HCT116 (cell line): ENCODE measurements around the gene DNM3. TPM values are rescaled to one million over a fixed set of nuclear protein-coding genes. Genes with fewer than 3 reads are reported as not detected.

Source experiments
- ATAC-seq: fragments of 200-7000 bp; cut with Tn5 transposase; 2 replicates; pipeline ENCODE4 v1.9.1; 2020; ENCODE audit warnings: mild to moderate bottlenecking, moderate library complexity
- BruUV-seq: library from RNA; stranded (reverse); fragments of 400-500 nt; replicated peaks from 2 replicates; lab custom pipeline; 2021; lab: Mats Ljungman, UMichigan
- CTCF ChIA-PET: fragments of 300-600 bp; sonication (Branson Sonifier 250); formaldehyde crosslinking; loops from one replicate; lab custom pipeline; 2021; ENCODE audit warnings: antibody characterized with exemption; lab: Charles Lee
- POLR2A ChIA-PET: fragments of 300-600, 350-600 bp; sonication (Branson Sonifier 250); formaldehyde crosslinking; loops from one replicate; lab custom pipeline; 2021; ENCODE audit warnings: antibody characterized with exemption; lab: Charles Lee
- RAD21 ChIA-PET, 2 experiments: fragments of 300-600 bp; sonication (Branson Sonifier 250); formaldehyde crosslinking; loops; one replicate each; lab custom pipeline; 2023; ENCODE audit warnings: low total read pairs in 2 of 2; ENCODE audit not compliant: uncharacterized antibody in 2 of 2, unreplicated experiment in 2 of 2, low non-redundant PET in 1 of 2; lab: Charles Lee
- DNase-seq: peaks from one replicate; pipeline ENCODE4 v3.0.0-alpha.2; 2010; ENCODE audit warnings: low read depth, low spot score
- H2AFZ ChIP-seq: fragments of 200-600 bp; shearing (Covaris generic), sonication (generic); 2 replicates; pipeline ENCODE4 v1.6.1; 2017; ENCODE audit warnings: low read depth, mixed run types, mixed read lengths, antibody characterized with exemption, low read length; ENCODE audit not compliant: poor library complexity, severe bottlenecking
- H3K27ac ChIP-seq: 2 replicates; pipeline ENCODE4 v1.5.1; 2012; ENCODE audit warnings: low read depth, low read length
- H3K27me3 ChIP-seq: fragments of 200-600 bp; sonication (generic); 2 replicates; pipeline ENCODE4 v1.6.1; 2016; ENCODE audit warnings: mixed run types, low read length, mixed read lengths; ENCODE audit not compliant: insufficient read depth
- H3K36me3 ChIP-seq, 2 experiments: fragments of 200-500 bp in 1 of 2; fragments of 200-600 bp in 1 of 2; sonication (Bioruptor generic) in 1 of 2; sonication (generic) in 1 of 2; 2 replicates each; pipeline versions ENCODE4 v1.5.1 to v1.6.1; 2014 to 2016; ENCODE audit warnings: low read length in 2 of 2, inconsistent platforms in 1 of 2, mixed read lengths in 1 of 2, mixed run types in 1 of 2; ENCODE audit not compliant: insufficient read depth in 2 of 2, control insufficient read depth in 1 of 2
- H3K4me1 ChIP-seq, 2 experiments: fragments of 200-600 bp in 1 of 2; sonication (generic) in 1 of 2; 2 replicates each; pipeline versions ENCODE4 v1.5.1 to v1.6.1; 2012 to 2017; ENCODE audit warnings: low read length in 2 of 2, inconsistent platforms in 1 of 2, mild to moderate bottlenecking in 1 of 2, mixed read lengths in 1 of 2, mixed run types in 1 of 2, moderate library complexity in 1 of 2; ENCODE audit not compliant: insufficient read depth in 2 of 2, control insufficient read depth in 1 of 2
- H3K4me2 ChIP-seq: fragments of 200-600 bp; sonication (generic); 2 replicates; pipeline ENCODE4 v1.6.1; 2017; ENCODE audit warnings: mixed run types, low read length, mixed read lengths
- H3K4me3 ChIP-seq, 2 experiments: fragments of 200-600 bp in 1 of 2; sonication (generic) in 1 of 2; replicated peaks in 1 of 2; 2 replicates each; pipeline ENCODE4 v1.5.1; 2011 to 2016; ENCODE audit warnings: low read length in 2 of 2, control low read depth in 1 of 2, low read depth in 1 of 2, mild to moderate bottlenecking in 1 of 2, mixed read lengths in 1 of 2, mixed run types in 1 of 2
- H3K79me2 ChIP-seq: fragments of 200-600 bp; sonication (generic); 2 replicates; pipeline ENCODE4 v1.6.1; 2017; ENCODE audit warnings: mild to moderate bottlenecking, mixed run types, low read length, moderate library complexity, mixed read lengths; ENCODE audit not compliant: insufficient read depth
- H3K9ac ChIP-seq: fragments of 200-600 bp; sonication (generic); 2 replicates; pipeline ENCODE4 v1.6.1; 2016; ENCODE audit warnings: low read length, mixed read lengths
- H3K9me2 ChIP-seq: fragments of 200-600 bp; sonication (generic), shearing (Covaris generic); 2 replicates; pipeline ENCODE4 v1.6.1; 2017; ENCODE audit warnings: mixed run types, mild to moderate bottlenecking, moderate library complexity; ENCODE audit not compliant: insufficient read depth
- H3K9me3 ChIP-seq, 2 experiments: fragments of 200-500 bp in 1 of 2; fragments of 200-600 bp in 1 of 2; sonication (Bioruptor generic) in 1 of 2; sonication (generic) in 1 of 2; 2 replicates each; pipeline ENCODE4 v1.6.1; 2014 to 2017; ENCODE audit warnings: low read length in 2 of 2, mixed read lengths in 2 of 2, inconsistent platforms in 1 of 2, low read depth in 1 of 2, mild to moderate bottlenecking in 1 of 2, mixed run types in 1 of 2, moderate library complexity in 1 of 2; ENCODE audit not compliant: control insufficient read depth in 1 of 2, insufficient read depth in 1 of 2
- H4K20me1 ChIP-seq: fragments of 200-600 bp; sonication (generic), shearing (Covaris generic); 2 replicates; pipeline ENCODE4 v1.6.1; 2017; ENCODE audit warnings: mixed run types, mild to moderate bottlenecking, moderate library complexity; ENCODE audit not compliant: insufficient read depth
- CBX3 ChIP-seq: IDR thresholded peaks from 2 replicates; pipeline ENCODE4 v1.6.1; 2012; ENCODE audit warnings: low read depth
- ELF1 ChIP-seq: IDR thresholded peaks from 2 replicates; pipeline ENCODE4 v1.6.1; 2012; ENCODE audit warnings: low read depth, borderline replicate concordance
- EZH2 ChIP-seq: fragments of 200-600 bp; sonication (generic); IDR thresholded peaks from 2 replicates; pipeline ENCODE4 v1.6.1; 2017; ENCODE audit warnings: antibody characterized with exemption, mixed run types
- EZH2phosphoT487 ChIP-seq: fragments of 200-600 bp; IDR thresholded peaks from 2 replicates; pipeline ENCODE4 v1.6.1; 2018; ENCODE audit warnings: antibody characterized with exemption, borderline replicate concordance
- JUND ChIP-seq: IDR thresholded peaks from 2 replicates; pipeline ENCODE4 v1.6.1; 2012
- POLR2A ChIP-seq: IDR thresholded peaks from 2 replicates; pipeline ENCODE4 v1.7.0; 2011; ENCODE audit warnings: borderline replicate concordance; ENCODE audit not compliant: insufficient read depth, insufficient read length; ENCODE audit errors: extremely low read depth
- SIN3A ChIP-seq: IDR thresholded peaks from 2 replicates; pipeline ENCODE4 v1.6.1; 2012; ENCODE audit warnings: low read depth
- SP1 ChIP-seq: IDR thresholded peaks from 2 replicates; pipeline ENCODE4 v1.6.1; 2012; ENCODE audit warnings: low read depth
- TCF7L2 ChIP-seq: IDR thresholded peaks from 2 replicates; pipeline ENCODE4 v1.7.0; 2011; ENCODE audit warnings: borderline replicate concordance, inconsistent platforms; ENCODE audit not compliant: insufficient read depth, insufficient read length; ENCODE audit errors: extremely low read depth
- YY1 ChIP-seq: IDR thresholded peaks from 2 replicates; pipeline ENCODE4 v1.6.1; 2011; ENCODE audit warnings: low read length, low read depth, moderate library complexity, mild to moderate bottlenecking; ENCODE audit not compliant: insufficient replicate concordance; ENCODE audit errors: extremely low read depth
- intact Hi-C: fragments of 100-400 bp; cut with micrococcal nuclease; formaldehyde crosslinking; loops from 2 replicates; pipeline ENCODE4 v1.10.0; 2022
- total RNA-seq: library from RNA; stranded (reverse); gene quantifications from one replicate; pipeline ENCODE4 v1.2.1, GENCODE V29; 2021; ENCODE audit not compliant: unreplicated experiment
- TF ChIP-seq, protein P1 (sequence below): IDR thresholded peaks from 2 replicates; pipeline ENCODE4 v1.6.1; 2012
- TF ChIP-seq, protein P2 (sequence below): IDR thresholded peaks from 2 replicates; pipeline ENCODE4 v1.6.1; 2012
- TF ChIP-seq, protein P3 (sequence below), 3 experiments: fragments of 200-600 bp in 1 of 3; sonication (generic) in 1 of 3; IDR thresholded peaks in 2 of 3; conservative IDR thresholded peaks in 1 of 3; 2 replicates each; pipeline ENCODE4 v1.5.1; 2012 to 2017; ENCODE audit warnings: low read depth in 2 of 3, low read length in 2 of 3, antibody characterized with exemption in 1 of 3, borderline replicate concordance in 1 of 3, control low read depth in 1 of 3, mild to moderate bottlenecking in 1 of 3, mixed read lengths in 1 of 3, mixed run types in 1 of 3, moderate library complexity in 1 of 3; ENCODE audit not compliant: insufficient read depth in 1 of 3

The DNM3 gene
- total RNA-seq, 1 experiment from 2014 or later = 3.1 TPM

DNA sequence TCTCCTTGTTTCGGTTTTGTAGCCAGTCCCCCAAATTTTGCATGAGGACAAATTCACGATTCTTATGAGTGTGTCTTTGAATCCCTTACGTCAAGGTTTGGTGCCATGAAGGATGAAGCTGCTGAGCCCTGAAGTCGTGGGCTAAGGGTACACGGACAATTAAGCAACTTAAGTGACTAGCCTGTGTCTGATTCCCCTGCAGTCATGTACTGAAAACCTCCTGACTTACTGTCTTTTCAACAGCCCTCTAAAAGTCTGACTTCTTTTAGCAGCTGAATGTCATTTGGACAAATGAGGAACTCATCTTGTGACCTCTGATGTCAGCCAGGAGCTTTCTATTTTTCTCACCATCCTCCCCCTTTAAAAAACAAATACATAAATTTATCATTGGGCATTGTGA is 552.1 kb downstream of the DNM3 start:
- RAD21 ChIA-PET = no interaction called here
- POLR2A ChIA-PET = no interaction called here
- H3K27me3 ChIP-seq = no peaks in the 10 kb centered on the region
- H3K4me2 ChIP-seq = no peak overlapping the region
- TF ChIP-seq ELF1 (no peak), JUND (no peak), YY1 (no peak), EZH2 (no peak), SIN3A (no peak), POLR2A (no peak), SP1 (no peak), TCF7L2 (no peak), CBX3 (no peak), EZH2phosphoT487 (no peak)
- TF ChIP-seq, protein P1, sequence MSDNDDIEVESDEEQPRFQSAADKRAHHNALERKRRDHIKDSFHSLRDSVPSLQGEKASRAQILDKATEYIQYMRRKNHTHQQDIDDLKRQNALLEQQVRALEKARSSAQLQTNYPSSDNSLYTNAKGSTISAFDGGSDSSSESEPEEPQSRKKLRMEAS = no peak
- TF ChIP-seq, protein P2, sequence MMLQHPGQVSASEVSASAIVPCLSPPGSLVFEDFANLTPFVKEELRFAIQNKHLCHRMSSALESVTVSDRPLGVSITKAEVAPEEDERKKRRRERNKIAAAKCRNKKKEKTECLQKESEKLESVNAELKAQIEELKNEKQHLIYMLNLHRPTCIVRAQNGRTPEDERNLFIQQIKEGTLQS = no peak
- TF ChIP-seq, protein P3, sequence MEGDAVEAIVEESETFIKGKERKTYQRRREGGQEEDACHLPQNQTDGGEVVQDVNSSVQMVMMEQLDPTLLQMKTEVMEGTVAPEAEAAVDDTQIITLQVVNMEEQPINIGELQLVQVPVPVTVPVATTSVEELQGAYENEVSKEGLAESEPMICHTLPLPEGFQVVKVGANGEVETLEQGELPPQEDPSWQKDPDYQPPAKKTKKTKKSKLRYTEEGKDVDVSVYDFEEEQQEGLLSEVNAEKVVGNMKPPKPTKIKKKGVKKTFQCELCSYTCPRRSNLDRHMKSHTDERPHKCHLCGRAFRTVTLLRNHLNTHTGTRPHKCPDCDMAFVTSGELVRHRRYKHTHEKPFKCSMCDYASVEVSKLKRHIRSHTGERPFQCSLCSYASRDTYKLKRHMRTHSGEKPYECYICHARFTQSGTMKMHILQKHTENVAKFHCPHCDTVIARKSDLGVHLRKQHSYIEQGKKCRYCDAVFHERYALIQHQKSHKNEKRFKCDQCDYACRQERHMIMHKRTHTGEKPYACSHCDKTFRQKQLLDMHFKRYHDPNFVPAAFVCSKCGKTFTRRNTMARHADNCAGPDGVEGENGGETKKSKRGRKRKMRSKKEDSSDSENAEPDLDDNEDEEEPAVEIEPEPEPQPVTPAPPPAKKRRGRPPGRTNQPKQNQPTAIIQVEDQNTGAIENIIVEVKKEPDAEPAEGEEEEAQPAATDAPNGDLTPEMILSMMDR (IDR thresholded peaks at IDR 0.05 in 2 of 3, conservative IDR thresholded peaks at IDR 0.05 in 1 of 3; ENCODE audit: borderline replicate concordance in 1 of 3, insufficient read depth in 1 of 3, low read depth in 2 of 3, low read length in 2 of 3) = no peak
- TF ChIP-seq, all 23 proteins: peak for 0
- H3K79me2 ChIP-seq = no peaks in the 10 kb centered on the region
- intact Hi-C loops = no loop called here
- no peak overlapping the region for H3K27ac ChIP-seq
- H3K9me2 ChIP-seq = no peaks in the 10 kb centered on the region
- CTCF ChIA-PET = no interaction called here
- no peak overlapping the region for H3K4me3 ChIP-seq
- no peak overlapping the region for H3K9ac ChIP-seq
- no peaks in the 10 kb centered on the region for H3K9me3 ChIP-seq
- no peak for DNase-seq
- H3K36me3 ChIP-seq = no peaks in the 10 kb centered on the region
- ATAC-seq = no peak
- BruUV-seq = no TSS peak
- no peaks in the 10 kb centered on the region for H3K4me1 ChIP-seq
- no peaks in the 10 kb centered on the region for H4K20me1 ChIP-seq
- H2AFZ ChIP-seq = no peak overlapping the region
